Common myeloid progenitor, CD34-positive (primary cell): ENCODE results near the gene C19orf81.

Experiments used
- CTCF ChIA-PET: fragments of 350-600 bp; sonication (Branson Sonifier 250); formaldehyde crosslinking; loops from one replicate; lab custom pipeline; 2021; ENCODE audit warnings: antibody characterized with exemption; lab: Charles Lee
- POLR2A ChIA-PET: fragments of 350-600 bp; sonication (Branson Sonifier 250); formaldehyde crosslinking; loops from one replicate; lab custom pipeline; 2021; ENCODE audit warnings: antibody characterized with exemption; lab: Charles Lee
- DNase-seq, 3 donors: peaks; one replicate each; pipeline versions ENCODE4 v3.0.0 to v3.0.0-alpha.2; 2013
- H3K27ac ChIP-seq, 2 experiments: 1 replicate in 1 of 2; 2 replicates in 1 of 2; pipeline ENCODE4 v1.7.0; 2013; ENCODE audit warnings: inconsistent platforms in 2 of 2, low read length in 2 of 2, mild to moderate bottlenecking in 2 of 2, low read depth in 1 of 2, moderate library complexity in 1 of 2; ENCODE audit not compliant: severe bottlenecking in 2 of 2, insufficient read depth in 1 of 2, poor library complexity in 1 of 2
- H3K27me3 ChIP-seq, 5 experiments: replicated peaks in 2 of 5; 1 replicate in 3 of 5; 2 replicates in 2 of 5; pipeline versions ENCODE4 v1.6.1 to v1.7.0; 2013; ENCODE audit warnings: low read length in 4 of 5, mild to moderate bottlenecking in 2 of 5, moderate library complexity in 2 of 5, inconsistent platforms in 1 of 5; ENCODE audit not compliant: insufficient read depth in 5 of 5, control insufficient read depth in 4 of 5
- H3K36me3 ChIP-seq, 4 experiments: 1 replicate in 2 of 4; 2 replicates in 2 of 4; pipeline versions ENCODE4 v1.6.1 to v1.7.0; 2013; ENCODE audit warnings: low read length in 3 of 4, control low read depth in 1 of 4, mild to moderate bottlenecking in 1 of 4; ENCODE audit not compliant: control insufficient read depth in 4 of 4, insufficient read depth in 4 of 4
- H3K4me1 ChIP-seq, 4 experiments: 1 replicate in 3 of 4; 2 replicates in 1 of 4; pipeline versions ENCODE4 v1.6.1 to v1.7.1; 2013; ENCODE audit warnings: low read length in 3 of 4, mild to moderate bottlenecking in 3 of 4, control low read depth in 1 of 4, inconsistent platforms in 1 of 4, moderate library complexity in 1 of 4; ENCODE audit not compliant: control insufficient read depth in 4 of 4, insufficient read depth in 4 of 4; ENCODE audit errors: control extremely low read depth in 1 of 4
- H3K4me3 ChIP-seq, 7 experiments: 1 replicate in 4 of 7; 2 replicates in 3 of 7; pipeline versions ENCODE4 v1.5.1 to v1.7.0; 2013; ENCODE audit warnings: mild to moderate bottlenecking in 7 of 7, low read length in 6 of 7, moderate library complexity in 6 of 7, inconsistent platforms in 2 of 7, low read depth in 2 of 7, control low read depth in 1 of 7; ENCODE audit not compliant: insufficient read depth in 4 of 7, control insufficient read depth in 1 of 7; ENCODE audit errors: extremely low read depth in 1 of 7
- H3K9me3 ChIP-seq, 5 experiments: 1 replicate in 4 of 5; 2 replicates in 1 of 5; pipeline versions ENCODE4 v1.6.1 to v1.7.1; 2013; ENCODE audit warnings: low read length in 4 of 5, mild to moderate bottlenecking in 2 of 5, inconsistent platforms in 1 of 5, low read depth in 1 of 5, moderate library complexity in 1 of 5; ENCODE audit not compliant: control insufficient read depth in 4 of 5, insufficient read depth in 2 of 5; ENCODE audit errors: control extremely low read depth in 1 of 5
- WGBS: methylation state at CpG from one replicate; pipeline ENCODE4 v1.1.5; 2013; ENCODE audit not compliant: insufficient coverage; 5-methylcytosine and 5-hydroxymethylcytosine counted together

C19orf81 gene

DNA sequence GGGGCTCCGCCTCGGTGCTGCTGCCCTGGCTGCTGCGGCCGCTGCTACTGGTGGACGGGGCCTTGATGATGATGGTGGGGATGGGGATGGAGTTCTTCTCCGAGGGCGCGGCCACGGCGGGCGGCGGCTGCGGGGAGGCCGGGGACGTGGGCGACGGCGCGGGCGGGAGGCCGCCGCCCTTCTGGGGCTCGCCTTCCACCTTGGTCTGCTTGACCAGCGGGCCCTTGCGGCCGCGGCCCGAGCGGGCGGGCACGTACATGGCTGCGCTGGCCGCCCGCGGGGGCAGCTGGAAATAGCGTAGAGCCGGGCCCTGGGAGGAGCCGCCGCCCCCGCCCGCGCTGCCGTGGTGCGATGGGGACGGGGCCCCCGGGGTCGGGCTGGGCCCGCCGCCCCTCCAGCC lies 19.2 kb downstream of the C19orf81 start:
- Histone ChIP-seq H3K4me3 (no peak overlapping the region), H3K36me3 (peaks cover 0 to 2% (median 0%) of the 10 kb centered on the region in 4 experiments), H3K4me1 (peaks cover 0 to 5% (median 2%) of the 10 kb centered on the region in 4 experiments), H3K9me3 (peaks cover 0 to 8% (median 3%) of the 10 kb centered on the region in 5 experiments), H3K27me3 (peaks cover 5 to 94% (median 21%) of the 10 kb centered on the region in 5 experiments), H3K27ac (no peak overlapping the region)
- 4% methylated on average over 33 of the region's 49 CpGs for WGBS
- DNase-seq: no peak
- CTCF ChIA-PET: no interaction called here
- POLR2A ChIA-PET: no interaction called here

GRCh38 chr19:50668879-50669278 lies 19.6 kb downstream of the C19orf81 start:
- DNase-seq: no peak
- H3K4me3 ChIP-seq: no peak overlapping the region
- H3K9me3 ChIP-seq: peaks cover 0 to 8% (median 2%) of the 10 kb centered on the region in 5 experiments
- no peak overlapping the region for H3K27ac ChIP-seq
- 44% methylated on average over 14 of the region's 20 CpGs for WGBS
- peaks cover 5 to 96% (median 21%) of the 10 kb centered on the region in 5 experiments for H3K27me3 ChIP-seq
- ChIA-PET POLR2A (no interaction called here), CTCF (interaction anchor here (0.9 to 1.6 kb wide), 3 partner anchors 14 to 311 kb away, joined by 3 to 4 read pairs (median 3); no protein-coding TSS in a partner anchor)
- H3K36me3 ChIP-seq: peaks cover 0 to 2% (median 0%) of the 10 kb centered on the region in 4 experiments
- H3K4me1 ChIP-seq: peaks cover 0 to 5% (median 2%) of the 10 kb centered on the region in 4 experiments

DNA sequence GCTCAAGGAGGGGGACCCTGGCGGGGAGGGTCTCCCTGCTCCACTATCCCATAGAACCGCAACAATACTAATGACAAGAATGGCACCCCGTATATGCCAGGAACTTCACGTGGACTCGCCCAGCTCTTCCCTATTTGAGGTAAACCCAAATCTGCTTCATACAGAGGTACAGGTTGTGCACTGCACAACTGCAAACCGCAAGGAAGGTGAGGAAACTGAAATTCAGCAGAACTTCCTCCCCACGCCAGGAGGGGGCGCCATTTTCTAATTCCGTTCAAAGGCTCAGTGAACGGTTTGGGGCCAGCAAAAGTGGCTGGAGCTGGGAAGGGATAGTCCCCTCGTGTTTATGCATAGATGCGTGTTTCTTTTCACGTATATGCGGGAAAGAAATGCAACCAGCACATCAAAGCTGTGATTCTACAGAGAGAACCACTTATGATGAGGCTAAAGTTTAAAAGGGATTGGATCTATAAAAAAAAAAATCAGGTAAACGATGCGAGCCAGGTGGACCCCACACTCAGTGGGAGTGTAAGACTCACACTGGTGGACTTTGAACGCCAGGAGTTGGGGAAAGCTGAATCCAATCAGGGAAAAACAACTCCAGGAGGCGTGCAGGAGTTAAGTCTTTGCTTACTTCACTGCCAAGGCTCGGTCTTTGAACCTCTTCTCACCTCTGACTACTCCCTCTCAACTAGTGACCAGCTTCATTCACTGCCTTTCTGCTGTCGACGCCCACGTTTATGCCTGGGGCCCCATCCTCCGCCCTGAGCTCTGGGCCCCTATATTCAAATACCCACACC lies 20.3 kb downstream of the C19orf81 start:
- ChIA-PET POLR2A (interaction anchor here (0.7 kb wide), 1 partner anchor 292 kb away, joined by 3 read pairs; no protein-coding TSS in a partner anchor), CTCF (interaction anchor here (0.8 to 1.8 kb wide), 13 partner anchors 9 to 312 kb away, joined by 3 to 5 read pairs (median 3); no protein-coding TSS in a partner anchor)
- H3K9me3 ChIP-seq: peaks cover 0 to 3% (median 0%) of the 10 kb centered on the region in 5 experiments
- H3K4me3 ChIP-seq: no peak overlapping the region
- H3K27ac ChIP-seq: no peak overlapping the region
- peaks cover 5 to 96% (median 25%) of the 10 kb centered on the region in 5 experiments for H3K27me3 ChIP-seq
- H3K36me3 ChIP-seq: no peaks in the 10 kb centered on the region
- peak; percentile 40 to 53 (median 52) for DNase-seq
- WGBS: 42% methylated on average over 20 of the region's 23 CpGs
- H3K4me1 ChIP-seq: peaks cover 0 to 5% (median 2%) of the 10 kb centered on the region in 4 experiments

- Histone ChIP-seq H3K4me3 (no peak overlapping the region), H3K27me3 (peaks cover 5 to 92% (median 23%) of the 10 kb centered on the region in 5 experiments), H3K27ac (no peak overlapping the region), H3K36me3 (no peaks in the 10 kb centered on the region), H3K9me3 (no peaks in the 10 kb centered on the region), H3K4me1 (peaks cover 0 to 5% (median 2%) of the 10 kb centered on the region in 4 experiments)
- no peak for DNase-seq
- ChIA-PET POLR2A (interaction anchor here (0.7 kb wide), 1 partner anchor 293 kb away, joined by 3 read pairs; no protein-coding TSS in a partner anchor), CTCF (interaction anchor here (0.8 to 1.8 kb wide), 13 partner anchors 10 to 312 kb away, joined by 3 to 5 read pairs (median 3); no protein-coding TSS in a partner anchor)
- WGBS: 47% methylated on average over 5 of the region's 5 CpGs
Observed at GRCh38 chr19:50670102-50670380, 20.8 kb downstream of the C19orf81 start.

- ChIA-PET CTCF (no interaction called here), POLR2A (no interaction called here)
- WGBS: 28% methylated on average over 14 of the region's 15 CpGs
- Histone ChIP-seq H3K9me3 (peaks cover 0 to 7% (median 3%) of the 10 kb centered on the region in 5 experiments), H3K4me3 (no peak overlapping the region), H3K27me3 (peaks cover 5 to 84% (median 29%) of the 10 kb centered on the region in 5 experiments), H3K36me3 (no peaks in the 10 kb centered on the region), H3K4me1 (no peaks in the 10 kb centered on the region), H3K27ac (no peak overlapping the region)
- DNase-seq: no peak
Observed at GRCh38 chr19:50673118-50673517, 23.9 kb downstream of the C19orf81 start.

DNA sequence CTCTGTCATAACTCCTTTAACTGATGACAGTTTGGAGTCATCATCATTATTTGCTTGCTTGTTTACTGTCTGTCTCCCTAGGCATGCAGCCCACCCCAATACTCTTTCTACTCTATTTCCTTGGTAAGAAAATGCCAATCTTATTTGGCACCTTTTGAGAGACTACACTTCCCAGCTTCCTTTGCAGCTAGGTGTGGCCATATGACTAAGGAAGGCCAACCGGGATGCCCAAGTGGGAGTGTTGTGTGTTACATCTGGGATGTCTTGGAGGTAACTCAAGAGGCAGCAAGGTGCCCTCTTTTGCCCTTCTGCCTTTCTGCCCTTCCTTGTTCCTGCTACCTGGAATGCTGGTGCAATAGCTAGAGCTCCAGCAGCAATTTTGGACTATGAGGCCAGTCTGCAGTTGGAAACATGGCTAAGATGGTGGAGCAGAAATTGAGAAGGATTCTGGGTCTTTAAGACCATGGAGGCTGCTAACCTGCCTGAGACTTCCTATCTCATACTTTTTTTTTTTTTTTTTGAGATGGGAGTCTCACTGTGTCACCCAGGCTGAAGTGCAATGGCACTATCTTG lies 27.5 kb downstream of the C19orf81 start:
- Histone ChIP-seq H3K9me3 (peaks cover 0 to 7% (median 3%) of the 10 kb centered on the region in 5 experiments), H3K4me3 (no peak overlapping the region), H3K27ac (no peak overlapping the region), H3K4me1 (peaks cover 0 to 4% (median 0%) of the 10 kb centered on the region in 4 experiments), H3K36me3 (no peaks in the 10 kb centered on the region), H3K27me3 (peaks cover 0 to 74% (median 13%) of the 10 kb centered on the region in 5 experiments)
- no peak for DNase-seq
- ChIA-PET POLR2A (no interaction called here), CTCF (interaction anchor here (0.9 kb wide), 1 partner anchor 108 kb away, joined by 3 read pairs; no protein-coding TSS in a partner anchor)
- no CpG with 5 or more reads among the region's 1 CpG for WGBS
